Measurements from ENCODE around the gene TMEM59.

- TF ChIP-seq, protein P1, sequence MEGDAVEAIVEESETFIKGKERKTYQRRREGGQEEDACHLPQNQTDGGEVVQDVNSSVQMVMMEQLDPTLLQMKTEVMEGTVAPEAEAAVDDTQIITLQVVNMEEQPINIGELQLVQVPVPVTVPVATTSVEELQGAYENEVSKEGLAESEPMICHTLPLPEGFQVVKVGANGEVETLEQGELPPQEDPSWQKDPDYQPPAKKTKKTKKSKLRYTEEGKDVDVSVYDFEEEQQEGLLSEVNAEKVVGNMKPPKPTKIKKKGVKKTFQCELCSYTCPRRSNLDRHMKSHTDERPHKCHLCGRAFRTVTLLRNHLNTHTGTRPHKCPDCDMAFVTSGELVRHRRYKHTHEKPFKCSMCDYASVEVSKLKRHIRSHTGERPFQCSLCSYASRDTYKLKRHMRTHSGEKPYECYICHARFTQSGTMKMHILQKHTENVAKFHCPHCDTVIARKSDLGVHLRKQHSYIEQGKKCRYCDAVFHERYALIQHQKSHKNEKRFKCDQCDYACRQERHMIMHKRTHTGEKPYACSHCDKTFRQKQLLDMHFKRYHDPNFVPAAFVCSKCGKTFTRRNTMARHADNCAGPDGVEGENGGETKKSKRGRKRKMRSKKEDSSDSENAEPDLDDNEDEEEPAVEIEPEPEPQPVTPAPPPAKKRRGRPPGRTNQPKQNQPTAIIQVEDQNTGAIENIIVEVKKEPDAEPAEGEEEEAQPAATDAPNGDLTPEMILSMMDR (optimal IDR thresholded peaks at IDR 0.05 in 1 of 3, IDR thresholded peaks at IDR 0.05 in 1 of 3, conservative IDR thresholded peaks at IDR 0.05 in 1 of 3; ENCODE audit: extremely low read depth in 1 of 3, insufficient read depth in 2 of 3, low read length in 3 of 3) = no peak
- no peak for TF ChIP-seq EZH2 (IDR thresholded peaks at IDR 0.05; ENCODE audit: low read length)
These were observed 522 bp downstream of the TMEM59 start for GRCh38 chr1:54052431-54052933.

Data from keratinocyte (primary cell).